HG03565 (cell line): ENCODE data around the gene KLHL26.
"Not testable (repeated sequence)": the region's sequence is repeated elsewhere in the genome, so short reads cannot be mapped to it uniquely, and the experiment has no call there.

Experiments used
- ATAC-seq: cut with Tn5 transposase; IDR thresholded peaks from one replicate; pipeline ENCODE4 v1.9.1; 2021; ENCODE audit warnings: mild to moderate bottlenecking, moderate library complexity; ENCODE audit not compliant: unreplicated experiment

The KLHL26 gene, protein sequence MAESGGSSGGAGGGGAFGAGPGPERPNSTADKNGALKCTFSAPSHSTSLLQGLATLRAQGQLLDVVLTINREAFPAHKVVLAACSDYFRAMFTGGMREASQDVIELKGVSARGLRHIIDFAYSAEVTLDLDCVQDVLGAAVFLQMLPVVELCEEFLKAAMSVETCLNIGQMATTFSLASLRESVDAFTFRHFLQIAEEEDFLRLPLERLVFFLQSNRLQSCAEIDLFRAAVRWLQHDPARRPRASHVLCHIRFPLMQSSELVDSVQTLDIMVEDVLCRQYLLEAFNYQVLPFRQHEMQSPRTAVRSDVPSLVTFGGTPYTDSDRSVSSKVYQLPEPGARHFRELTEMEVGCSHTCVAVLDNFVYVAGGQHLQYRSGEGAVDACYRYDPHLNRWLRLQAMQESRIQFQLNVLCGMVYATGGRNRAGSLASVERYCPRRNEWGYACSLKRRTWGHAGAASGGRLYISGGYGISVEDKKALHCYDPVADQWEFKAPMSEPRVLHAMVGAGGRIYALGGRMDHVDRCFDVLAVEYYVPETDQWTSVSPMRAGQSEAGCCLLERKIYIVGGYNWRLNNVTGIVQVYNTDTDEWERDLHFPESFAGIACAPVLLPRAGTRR

DNA sequence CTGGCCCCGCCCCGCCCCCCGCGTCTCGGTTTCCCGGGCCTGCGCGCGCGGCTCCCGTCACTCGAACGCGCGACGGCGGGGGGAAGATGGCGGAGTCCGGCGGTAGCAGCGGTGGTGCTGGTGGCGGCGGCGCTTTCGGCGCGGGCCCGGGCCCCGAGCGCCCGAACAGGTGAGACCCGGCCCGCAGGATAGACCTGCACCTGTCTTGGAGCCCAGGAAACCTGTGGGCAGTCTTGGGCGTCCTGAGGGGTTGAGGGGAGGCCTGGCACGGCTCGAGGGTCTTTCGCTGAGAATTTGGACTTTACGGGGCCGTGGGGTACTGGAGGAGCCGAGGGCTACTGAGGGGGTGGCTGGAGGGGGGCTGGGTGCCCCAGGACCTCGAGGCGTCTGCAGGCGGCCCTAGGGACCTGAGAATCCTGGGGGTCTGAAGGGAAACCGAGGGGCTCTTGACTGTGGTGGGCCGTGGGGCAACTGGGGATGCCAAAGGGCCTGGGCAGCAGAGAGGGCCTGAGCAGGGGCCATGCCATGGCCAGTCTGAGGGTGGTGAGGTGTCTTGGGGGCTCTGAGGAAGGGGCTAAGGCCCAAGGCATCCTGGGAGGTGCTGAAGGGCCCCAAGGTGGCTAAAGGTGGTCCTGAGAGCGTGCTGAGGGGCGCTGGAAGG lies at the start of gene KLHL26:
TSS of gene KLHL26 (plus strand) at position 60 of the 661 bp plus-strand sequence. CDS start at position 87, 27 bp downstream.
- no peak for ATAC-seq

GRCh38 chr19:18587561-18587960 lies 49.3 kb upstream of the KLHL26 start:
- ATAC-seq: no peak

GRCh38 chr19:18587962-18588610 lies 48.7 kb upstream of the KLHL26 start:
- ATAC-seq: no peak

- peak; percentile 76 for ATAC-seq
These were observed 48.0 kb upstream of the KLHL26 start, which contains the start of gene REX1BD for GRCh38 chr19:18588611-18589379. Gene REX1BD (plus strand): TSS chr19:18588798. CDS start chr19:18588802, 4 bp downstream.

DNA sequence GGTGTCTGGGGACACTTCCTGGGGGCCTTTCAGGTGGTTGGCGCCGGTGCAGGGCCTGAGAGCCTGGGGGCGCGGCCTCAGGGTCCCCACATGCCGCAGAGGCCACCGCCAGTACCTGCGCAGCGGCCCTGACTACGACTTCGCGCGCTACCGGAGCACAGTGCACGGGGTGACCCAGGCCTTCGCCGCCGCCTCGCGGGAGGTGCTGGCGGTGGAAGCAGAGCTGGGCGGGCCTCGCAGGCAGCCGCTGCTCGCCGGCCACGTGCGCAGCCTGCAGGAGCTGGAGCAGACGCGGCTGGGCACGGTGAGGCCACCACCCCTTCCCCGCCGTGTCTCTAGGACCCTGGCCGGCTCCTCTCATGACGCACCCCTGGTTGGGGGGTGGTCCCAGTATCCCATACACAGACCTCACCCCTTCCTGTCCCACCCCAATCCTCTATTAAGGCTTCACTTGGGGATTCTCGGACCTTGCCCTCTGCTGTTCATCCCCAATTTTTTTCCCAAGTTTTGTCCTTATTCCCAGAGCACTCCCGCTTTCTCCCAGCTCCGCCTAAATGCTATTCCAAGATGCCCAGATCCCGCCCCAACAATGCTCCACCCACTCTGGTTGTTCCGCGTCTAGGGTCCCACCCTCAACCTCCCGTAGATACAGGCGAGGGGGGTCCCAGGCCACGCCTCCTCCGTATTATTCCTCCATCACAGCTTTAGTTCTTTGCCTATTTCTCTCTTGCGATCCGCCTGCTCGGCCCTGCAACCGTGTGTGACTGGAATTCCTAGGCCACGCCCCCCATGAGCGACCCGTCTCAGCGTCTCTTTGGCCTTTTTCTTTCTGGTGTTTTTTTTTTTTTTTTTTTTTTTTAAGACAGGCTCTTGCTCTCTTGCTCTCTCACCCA lies 47.2 kb upstream of the KLHL26 start:
- ATAC-seq: peak; percentile 18

DNA sequence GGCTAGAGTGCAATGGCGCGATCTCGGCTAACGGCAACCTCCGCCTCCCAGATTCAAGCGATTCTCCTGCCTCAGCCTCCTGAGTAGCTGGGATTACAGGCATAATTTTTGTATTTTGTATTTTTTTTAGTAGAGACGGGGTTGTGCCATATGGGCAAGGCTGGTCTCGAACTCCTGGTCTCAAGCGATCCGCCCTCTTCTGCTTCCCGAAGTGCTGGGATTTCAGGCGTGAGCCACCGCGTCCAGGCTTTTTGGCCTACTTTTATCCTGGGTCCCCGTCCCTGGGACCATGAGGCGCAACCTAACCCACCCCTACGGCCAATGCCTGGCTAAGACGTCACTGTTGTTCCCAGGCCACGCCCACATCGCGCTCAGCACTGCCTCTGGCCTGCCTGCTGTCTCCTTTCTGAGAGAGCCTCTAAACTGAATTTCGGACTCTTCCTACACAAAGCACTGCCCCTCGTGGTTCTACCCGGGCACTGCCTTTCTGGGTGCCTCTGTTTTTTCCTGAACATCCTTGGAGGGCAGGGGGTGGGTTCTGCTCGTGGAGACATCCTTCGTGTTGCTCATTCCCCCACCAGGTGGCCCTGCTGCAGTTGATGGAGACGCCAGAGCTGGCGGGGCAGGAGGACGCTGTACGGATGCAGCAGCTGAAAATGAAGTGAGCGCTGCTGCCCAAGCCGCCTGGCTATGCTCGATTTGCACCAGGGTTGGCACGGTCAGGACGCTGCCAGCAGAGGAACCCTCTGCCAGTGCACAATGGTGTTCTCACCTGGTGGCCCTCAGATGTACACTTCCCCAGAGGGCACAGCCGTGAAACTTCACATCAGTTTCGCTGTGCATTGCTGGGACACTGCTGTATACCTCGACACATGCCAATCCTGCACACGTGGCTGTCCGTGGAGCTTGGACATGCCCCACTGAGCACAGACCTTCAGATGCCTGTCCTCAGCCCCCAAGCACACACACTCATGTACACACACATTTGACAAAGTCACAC lies 46.3 kb upstream of the KLHL26 start:
- ATAC-seq: no peak

DNA sequence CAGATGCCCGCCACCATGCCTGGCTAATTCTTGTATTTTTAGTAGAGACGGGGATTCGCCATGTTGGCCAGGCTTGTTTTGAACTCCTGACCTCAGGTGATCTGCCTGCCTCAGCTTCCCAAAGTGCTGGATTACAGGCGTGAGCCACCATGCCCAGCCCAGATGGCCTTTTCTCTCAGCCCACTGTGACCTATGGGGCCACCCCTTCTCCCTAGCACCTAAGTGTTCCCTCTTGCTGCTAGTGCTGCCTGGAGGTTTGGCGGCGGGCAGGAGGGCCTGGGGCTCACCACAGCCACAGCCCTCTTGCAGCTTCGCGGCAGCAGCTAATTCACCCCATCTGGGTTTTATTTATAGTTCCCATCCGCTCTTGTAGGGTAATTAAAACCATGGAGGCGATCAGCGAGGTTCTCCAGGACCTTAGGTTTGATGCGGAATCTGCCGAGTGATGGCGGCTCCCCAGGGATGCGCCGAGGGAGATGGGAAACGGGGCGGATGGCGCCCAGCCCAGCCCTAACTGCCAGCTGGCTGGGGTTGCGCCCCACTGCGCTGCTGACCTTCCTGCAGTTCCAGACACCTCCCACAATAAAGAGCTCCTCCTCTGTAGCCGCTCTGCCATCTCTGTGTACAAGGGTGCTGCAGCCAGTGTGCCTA lies 45.0 kb upstream of the KLHL26 start:
- no peak for ATAC-seq

DNA sequence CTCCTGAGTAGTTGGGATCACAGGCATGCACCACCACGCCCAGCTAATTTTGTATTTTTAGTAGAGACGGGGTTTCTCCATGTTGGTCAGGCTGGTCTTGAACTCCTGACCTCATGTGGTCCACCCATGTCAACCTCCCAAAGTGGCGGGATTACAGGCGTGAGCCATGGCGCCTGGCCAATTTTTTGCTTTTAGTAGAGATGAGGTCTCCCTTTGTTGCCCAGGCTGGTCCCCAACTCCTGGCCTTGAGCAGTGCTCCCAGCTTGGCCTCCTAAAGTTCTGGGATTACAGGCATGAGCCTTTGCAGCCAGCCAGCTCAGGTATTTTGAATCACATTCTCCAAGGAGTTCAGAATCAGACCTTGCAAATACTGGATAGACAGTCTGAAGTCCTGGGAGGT lies 44.1 kb upstream of the KLHL26 start:
- ATAC-seq: not testable (repeated sequence)

- ATAC-seq: no peak
These were observed 43.3 kb upstream of the KLHL26 start for GRCh38 chr19:18593367-18594095.

GRCh38 chr19:18594096-18594823 lies 42.6 kb upstream of the KLHL26 start:
- no peak for ATAC-seq

DNA sequence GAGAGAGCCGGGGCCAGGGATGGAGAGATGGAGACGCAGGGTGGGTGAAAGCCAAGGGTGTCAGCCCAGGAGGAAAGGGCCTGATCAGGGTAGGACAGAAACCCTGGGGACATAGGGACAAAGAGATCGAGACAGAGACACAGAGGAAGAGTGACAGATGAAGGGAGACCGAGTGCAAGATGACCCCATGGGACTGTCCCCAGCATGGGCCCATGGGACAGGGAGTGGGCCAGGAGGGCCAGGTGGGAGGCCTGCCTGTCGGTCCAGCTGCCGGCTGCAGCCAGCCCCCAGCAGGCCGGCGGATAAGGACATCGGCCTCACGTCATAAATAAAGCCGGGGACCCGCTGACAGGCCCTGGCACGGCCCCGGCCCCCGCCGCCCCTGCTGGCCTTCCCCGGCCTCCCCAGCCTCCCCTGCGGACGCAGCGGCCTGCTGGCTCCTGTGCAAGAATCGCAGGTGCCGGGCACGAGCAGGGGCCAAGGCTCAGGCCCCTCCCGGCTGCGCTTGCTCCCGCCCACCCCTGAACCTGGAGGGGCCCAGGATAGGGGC lies 41.9 kb upstream of the KLHL26 start:
- ATAC-seq: no peak

DNA sequence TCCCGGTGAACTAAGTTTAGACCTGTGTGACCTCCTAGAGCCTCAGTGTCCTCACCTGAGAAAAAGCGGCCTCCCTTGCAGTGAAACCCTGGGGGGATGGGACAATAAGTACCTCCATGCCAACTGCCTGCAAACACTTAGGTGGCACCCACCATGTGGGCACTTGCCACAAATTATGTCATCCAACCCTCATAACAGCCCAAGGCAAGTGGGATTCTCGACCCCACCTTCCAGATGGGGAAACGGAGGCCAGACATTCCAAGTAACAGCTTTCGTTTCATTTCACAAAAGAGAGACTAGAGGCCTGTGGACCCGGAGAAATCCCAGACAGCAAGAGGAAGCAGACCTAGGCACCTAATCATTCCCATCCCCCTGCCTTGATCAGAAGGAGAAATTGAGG lies 41.4 kb upstream of the KLHL26 start:
- no peak for ATAC-seq

- no peak for ATAC-seq
These were observed 40.1 kb upstream of the KLHL26 start for GRCh38 chr19:18596752-18597157.

DNA sequence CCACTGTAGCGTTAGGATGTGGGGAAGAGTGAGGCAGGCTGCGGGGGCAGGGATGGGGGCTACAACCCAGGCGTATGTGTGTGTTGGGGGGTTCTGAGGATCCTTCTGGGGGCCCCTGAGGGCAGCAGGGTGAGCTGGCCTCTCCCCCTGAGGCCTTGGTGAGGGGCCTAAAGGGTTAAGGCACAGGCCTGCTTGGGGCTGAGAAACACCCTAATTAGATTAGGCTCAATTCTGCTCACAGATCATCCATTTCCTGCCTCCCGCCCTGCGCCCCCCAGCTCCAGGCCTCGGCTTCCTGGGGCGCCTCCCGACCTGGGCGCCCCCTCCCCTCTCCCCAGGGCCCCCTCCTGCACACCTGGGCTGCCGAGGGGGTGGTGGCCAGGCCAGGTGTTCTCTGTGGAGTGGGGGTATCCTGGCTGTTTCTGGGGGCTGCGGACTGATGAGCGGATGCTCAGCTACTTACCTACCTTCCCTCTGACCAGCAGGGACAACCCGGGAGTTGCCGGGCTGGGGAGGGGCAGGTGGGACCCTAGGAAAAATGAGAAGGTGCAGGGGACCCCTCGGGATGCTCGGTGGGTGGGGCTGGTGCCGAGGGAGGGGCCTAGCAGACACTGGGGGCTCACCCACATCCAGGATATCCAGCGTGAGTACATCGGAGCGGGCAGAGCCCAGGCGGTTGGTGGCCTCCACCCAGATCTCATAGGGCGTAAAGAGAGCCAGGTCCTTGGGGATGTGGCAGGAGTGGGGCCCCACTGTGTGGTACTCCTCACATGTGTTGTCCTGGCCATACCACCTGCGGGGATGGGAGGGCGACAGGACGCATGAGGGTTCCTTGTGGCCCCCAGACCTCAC lies 38.8 kb upstream of the KLHL26 start:
- no peak for ATAC-seq

GRCh38 chr19:18599485-18599884 lies 37.3 kb upstream of the KLHL26 start:
- no peak for ATAC-seq
